ENCODE data around the gene PCBP2. TPM values are rescaled to one million over a fixed set of nuclear protein-coding genes. Genes with fewer than 3 reads are reported as not detected.

Gene PCBP2
- polyA plus RNA-seq, 2 of the 4 experiments (the other 2 are of a cell fraction), result 367 to 546 TPM

GRCh38 chr12:53497461-53497860, 45.6 kb downstream of the PCBP2 start:
- Histone ChIP-seq H3K27ac (peak overlapping the region in 1 of 2 experiments; percentile 96; a peak in 1 of 6 replicates), H3K4me3 (no peak overlapping the region), H3K9me3 (no peaks in the 10 kb centered on the region), H3K4me2 (peak overlapping the region; percentile 56; the same call in 2 of the 3 replicates), H3K4me1 (peaks cover 52% of the 10 kb centered on the region)
- 96% methylated on average over 3 of the region's 3 CpGs for WGBS (ENCODE audit: missing lambda C conversion rate)
- POLR2A ChIA-PET, result no interaction called here
- ATAC-seq (no peak), FAIRE-seq (no peak), DNase-seq (ENCODE audit: low read depth in 1 of 2, low spot score in 1 of 2) (no peak)
- CTCF ChIA-PET, result interaction anchor here (1.8 to 8.4 kb wide), 4 partner anchors 9 to 145 kb away, joined by 5 to 53 read pairs (median 8); partner anchors contain the start of gene NPFF
- TF ChIP-seq EP300 (IDR thresholded peaks at IDR 0.05) (no peak), CEBPB (IDR thresholded peaks at IDR 0.05) (no peak), CBX8 (IDR thresholded peaks at IDR 0.05) (no peak), HOXA7 (CRISPR knock-in tag; IDR thresholded peaks at IDR 0.05) (no peak), HDAC2 (IDR thresholded peaks at IDR 0.05) (no peak), HES2 (IDR thresholded peaks at IDR 0.05) (no peak), POLR2AphosphoS2 (conservative IDR thresholded peaks at IDR 0.05; ENCODE audit: low read length) (no peak), JUNB (IDR thresholded peaks at IDR 0.05) (no peak), SMC3 (IDR thresholded peaks at IDR 0.05) (no peak), EHF (CRISPR knock-in tag; IDR thresholded peaks at IDR 0.05) (no peak), KDM5A (IDR thresholded peaks at IDR 0.05) (no peak), CBX2 (IDR thresholded peaks at IDR 0.05; ENCODE audit: borderline replicate concordance, low read depth) (no peak), CTCF (IDR thresholded peaks at IDR 0.05) (no peak), CHD2 (IDR thresholded peaks at IDR 0.05; ENCODE audit: low read length, partially characterized antibody) (no peak), GATA3 (IDR thresholded peaks at IDR 0.05; ENCODE audit: borderline replicate concordance) (no peak)
- TF ChIP-seq, protein P1, sequence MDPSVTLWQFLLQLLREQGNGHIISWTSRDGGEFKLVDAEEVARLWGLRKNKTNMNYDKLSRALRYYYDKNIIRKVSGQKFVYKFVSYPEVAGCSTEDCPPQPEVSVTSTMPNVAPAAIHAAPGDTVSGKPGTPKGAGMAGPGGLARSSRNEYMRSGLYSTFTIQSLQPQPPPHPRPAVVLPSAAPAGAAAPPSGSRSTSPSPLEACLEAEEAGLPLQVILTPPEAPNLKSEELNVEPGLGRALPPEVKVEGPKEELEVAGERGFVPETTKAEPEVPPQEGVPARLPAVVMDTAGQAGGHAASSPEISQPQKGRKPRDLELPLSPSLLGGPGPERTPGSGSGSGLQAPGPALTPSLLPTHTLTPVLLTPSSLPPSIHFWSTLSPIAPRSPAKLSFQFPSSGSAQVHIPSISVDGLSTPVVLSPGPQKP (IDR thresholded peaks at IDR 0.05; ENCODE audit: low read depth, low read length), result no peak

DNA sequence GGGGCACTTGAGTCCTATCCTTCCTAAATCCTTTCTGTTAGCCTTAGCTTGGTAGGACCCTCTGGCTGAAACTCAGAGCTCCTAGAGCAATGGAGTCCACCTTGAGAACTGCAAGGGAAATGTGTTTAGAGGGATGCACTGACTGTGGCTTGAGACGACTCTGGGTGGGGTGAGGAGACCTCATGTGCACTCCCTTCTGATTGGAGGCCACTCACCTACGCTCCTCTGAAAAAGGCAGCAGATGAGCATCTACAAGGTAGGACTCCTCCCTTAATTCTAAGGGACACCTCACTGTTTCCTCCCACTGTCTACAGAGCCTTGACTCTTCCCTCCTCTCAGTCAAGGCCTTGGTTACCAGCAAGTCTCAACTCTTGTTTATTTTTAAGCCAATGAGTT, 46.3 kb downstream of the PCBP2 start:
- FAIRE-seq (no peak), DNase-seq (ENCODE audit: low read depth in 1 of 2, low spot score in 1 of 2) (no peak), ATAC-seq (no peak)
- CTCF ChIA-PET, result interaction anchor here (0.7 to 8.4 kb wide), 6 partner anchors 9 to 176 kb away, joined by 4 to 53 read pairs (median 8); partner anchors contain the start of genes AAAS and NPFF
- WGBS (ENCODE audit: missing lambda C conversion rate), result 90% methylated on average over 2 of the region's 2 CpGs
- peak overlapping the region; percentile 94 to 96 for H3K27ac ChIP-seq
- peak overlapping the region; percentile 64 for H3K4me3 ChIP-seq
- no peaks in the 10 kb centered on the region for H3K9me3 ChIP-seq
- H3K4me1 ChIP-seq, result peaks cover 54% of the 10 kb centered on the region
- TF ChIP-seq TFCP2L1 (CRISPR knock-in tag; IDR thresholded peaks at IDR 0.05), result no peak
- no peak for TF ChIP-seq RCOR1 (IDR thresholded peaks at IDR 0.05; ENCODE audit: low read depth, low read length)
- TF ChIP-seq KDM5A (IDR thresholded peaks at IDR 0.05), result no peak
- TF ChIP-seq ESRRA (IDR thresholded peaks at IDR 0.05; ENCODE audit: borderline replicate concordance, low read length), result no peak
- no peak for TF ChIP-seq CTCF (IDR thresholded peaks at IDR 0.05)
- TF ChIP-seq FOSL2 (IDR thresholded peaks at IDR 0.05), result no peak
- no peak for TF ChIP-seq FOSL2 (CRISPR knock-in tag; IDR thresholded peaks at IDR 0.05)
- no peak for TF ChIP-seq ZSCAN20 (CRISPR knock-in tag; IDR thresholded peaks at IDR 0.05)
- TF ChIP-seq KDM1A (IDR thresholded peaks at IDR 0.05; ENCODE audit: low read depth), result no peak
- no peak for TF ChIP-seq PHF8 (IDR thresholded peaks at IDR 0.05; ENCODE audit: borderline replicate concordance, low read depth)
- TF ChIP-seq EP300 (IDR thresholded peaks at IDR 0.05), result no peak
- TF ChIP-seq RAD21 (conservative IDR thresholded peaks at IDR 0.05 in 1 of 2, IDR thresholded peaks at IDR 0.05 in 1 of 2), result no peak
- TF ChIP-seq BHLHE40 (IDR thresholded peaks at IDR 0.05; ENCODE audit: low read depth, low read length), result no peak
- TF ChIP-seq MAFK (IDR thresholded peaks at IDR 0.05; ENCODE audit: partially characterized antibody), result no peak
- POLR2A ChIA-PET, result interaction anchor here (0.7 kb wide), 1 partner anchor 277 kb away, joined by 3 read pairs; no protein-coding TSS in a partner anchor
- H3K4me2 ChIP-seq, result peak overlapping the region; percentile 97

Measured in A549 (cell line).